PC-3 (cell line): ENCODE data around the gene WDR45. TPM values are rescaled to one million over a fixed set of nuclear protein-coding genes. Genes with fewer than 3 reads are reported as not detected.

Experiments
- ATAC-seq: fragments of 200-7000 bp; cut with Tn5 transposase; 2 replicates; pipeline ENCODE4 v1.9.1; 2020; ENCODE audit warnings: mild to moderate bottlenecking, moderate library complexity
- BruUV-seq: library from RNA; stranded (reverse); fragments of 400-500 nt; replicated peaks from 2 replicates; lab custom pipeline; 2021; lab: Mats Ljungman, UMichigan
- CTCF ChIA-PET: fragments of 300-600 bp; sonication (Branson Sonifier 250); formaldehyde crosslinking; loops from one replicate; lab custom pipeline; 2022; ENCODE audit warnings: antibody characterized with exemption; lab: Charles Lee
- POLR2A ChIA-PET: fragments of 300-600 bp; sonication (Branson Sonifier 250); formaldehyde crosslinking; loops from one replicate; lab custom pipeline; 2022; ENCODE audit warnings: antibody characterized with exemption; ENCODE audit not compliant: unreplicated experiment; lab: Charles Lee
- DNase-seq: peaks from one replicate; pipeline ENCODE4 v3.0.0-alpha.2; 2015
- H2AFZ ChIP-seq: fragments of 300-600 bp; sonication (generic); 2 replicates; pipeline ENCODE4 v1.6.0; 2016; ENCODE audit warnings: antibody characterized with exemption, low read length
- H3F3A ChIP-seq: fragments of 300-600 bp; sonication (generic); one replicate; pipeline ENCODE4 v1.6.0; 2017; ENCODE audit warnings: antibody characterized with exemption, low read length, control low read depth, mild to moderate bottlenecking; ENCODE audit not compliant: unreplicated experiment
- H3K27ac ChIP-seq: fragments of 300-600 bp; sonication (generic); 2 replicates; pipeline ENCODE4 v1.5.1; 2016; ENCODE audit warnings: mild to moderate bottlenecking, low read length
- H3K27me3 ChIP-seq: fragments of 300-600 bp; sonication (generic); 2 replicates; pipeline ENCODE4 v1.6.1; 2016; ENCODE audit warnings: low read length, mixed read lengths
- H3K36me3 ChIP-seq: fragments of 300-600 bp; sonication (generic); 2 replicates; pipeline ENCODE4 v1.6.1; 2016; ENCODE audit warnings: low read depth, mixed run types, low read length, mixed read lengths
- H3K4me1 ChIP-seq: fragments of 300-600 bp; sonication (generic); 2 replicates; pipeline ENCODE4 v1.5.1; 2016; ENCODE audit warnings: low read length; ENCODE audit not compliant: insufficient read depth
- H3K4me2 ChIP-seq: fragments of 300-600 bp; sonication (generic); 2 replicates; pipeline ENCODE4 v1.6.0; 2016; ENCODE audit warnings: low read length
- H3K4me3 ChIP-seq: fragments of 300-600 bp; sonication (generic); 2 replicates; pipeline ENCODE4 v1.5.1; 2016; ENCODE audit warnings: mild to moderate bottlenecking, low read length, mixed read lengths
- H3K79me2 ChIP-seq: fragments of 300-600 bp; sonication (generic); 2 replicates; pipeline ENCODE4 v1.6.1; 2017; ENCODE audit warnings: low read length, mixed read lengths
- H3K9ac ChIP-seq: fragments of 300-600 bp; sonication (generic); 2 replicates; pipeline ENCODE4 v1.6.0; 2016; ENCODE audit warnings: mild to moderate bottlenecking, low read length
- H3K9me2 ChIP-seq: fragments of 300-600 bp; sonication (generic); replicated peaks from 2 replicates; pipeline ENCODE4 v1.6.1; 2016; ENCODE audit warnings: mixed run types, low read length, mixed read lengths
- H3K9me3 ChIP-seq: fragments of 300-600 bp; sonication (generic); 2 replicates; pipeline ENCODE4 v1.6.1; 2016; ENCODE audit warnings: low read length, mixed read lengths
- H4K20me1 ChIP-seq: fragments of 300-600 bp; sonication (generic); 2 replicates; pipeline ENCODE4 v1.6.1; 2016; ENCODE audit warnings: low read length, mixed read lengths
- EZH2 ChIP-seq: fragments of 300-600 bp; sonication (generic); IDR thresholded peaks from one replicate; pipeline ENCODE4 v1.6.1; 2017; ENCODE audit warnings: antibody characterized with exemption, mild to moderate bottlenecking, low read length; ENCODE audit not compliant: unreplicated experiment
- EZH2phosphoT487 ChIP-seq: fragments of 300-600 bp; sonication (generic); IDR thresholded peaks from 2 replicates; pipeline ENCODE4 v1.6.1; 2018; ENCODE audit warnings: mild to moderate bottlenecking, antibody characterized with exemption, low read length, borderline replicate concordance
- intact Hi-C: fragments of 100-400 bp; cut with micrococcal nuclease; formaldehyde crosslinking; loops from 2 replicates; pipeline ENCODE4 v1.9.0; 2023
- total RNA-seq: library from RNA; depleted of rRNA; stranded (reverse); fragments of >200 nt; gene quantifications from 2 replicates; pipeline ENCODE4 v1.2.3, GENCODE V29; 2014
- TF ChIP-seq, protein P1 (sequence below): fragments of 300-600 bp; sonication (generic); conservative IDR thresholded peaks from 2 replicates; pipeline ENCODE4 v1.5.1; 2017; ENCODE audit warnings: antibody characterized with exemption, low read depth, mild to moderate bottlenecking, low read length

WDR45 gene
- total RNA-seq, 1 experiment from 2014 or later = 27.2 TPM

DNA sequence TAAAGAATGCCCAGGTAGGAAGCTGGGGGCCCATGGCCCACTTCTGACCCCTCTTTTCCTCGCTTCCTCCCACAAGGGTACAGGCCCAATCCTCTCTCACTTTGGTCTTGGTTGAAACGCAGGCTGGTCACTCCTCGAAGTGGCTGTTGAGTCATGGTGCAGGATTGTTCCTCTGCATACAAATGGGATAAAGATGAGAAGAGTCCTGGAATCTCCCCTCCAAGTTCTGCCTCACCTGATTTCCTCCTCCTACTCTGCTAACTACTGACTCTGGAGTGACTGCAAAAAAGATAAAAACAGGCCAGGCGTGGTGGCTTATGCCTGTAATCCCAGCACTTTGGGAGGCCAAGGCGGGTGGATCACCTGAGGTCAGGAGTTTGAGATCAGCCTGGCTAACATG, 1.7 kb downstream of the WDR45 start:
- BruUV-seq = no TSS peak
- Histone ChIP-seq H3K4me1 (peaks cover 6% of the 10 kb centered on the region), H3K27me3 (no peaks in the 10 kb centered on the region), H3K9me2 (no peaks in the 10 kb centered on the region), H3K4me3 (no peak overlapping the region), H3K79me2 (no peaks in the 10 kb centered on the region), H3K9me3 (no peaks in the 10 kb centered on the region), H4K20me1 (no peaks in the 10 kb centered on the region), H3K36me3 (no peaks in the 10 kb centered on the region), H2AFZ (no peak overlapping the region), H3K9ac (no peak overlapping the region), H3K27ac (no peak overlapping the region), H3K4me2 (no peak overlapping the region), H3F3A (no peaks in the 10 kb centered on the region)
- DNase-seq (no peak), ATAC-seq (no peak)
- intact Hi-C loops = no loop called here
- no peak for TF ChIP-seq EZH2phosphoT487
- no peak for TF ChIP-seq EZH2
- TF ChIP-seq, protein P1, sequence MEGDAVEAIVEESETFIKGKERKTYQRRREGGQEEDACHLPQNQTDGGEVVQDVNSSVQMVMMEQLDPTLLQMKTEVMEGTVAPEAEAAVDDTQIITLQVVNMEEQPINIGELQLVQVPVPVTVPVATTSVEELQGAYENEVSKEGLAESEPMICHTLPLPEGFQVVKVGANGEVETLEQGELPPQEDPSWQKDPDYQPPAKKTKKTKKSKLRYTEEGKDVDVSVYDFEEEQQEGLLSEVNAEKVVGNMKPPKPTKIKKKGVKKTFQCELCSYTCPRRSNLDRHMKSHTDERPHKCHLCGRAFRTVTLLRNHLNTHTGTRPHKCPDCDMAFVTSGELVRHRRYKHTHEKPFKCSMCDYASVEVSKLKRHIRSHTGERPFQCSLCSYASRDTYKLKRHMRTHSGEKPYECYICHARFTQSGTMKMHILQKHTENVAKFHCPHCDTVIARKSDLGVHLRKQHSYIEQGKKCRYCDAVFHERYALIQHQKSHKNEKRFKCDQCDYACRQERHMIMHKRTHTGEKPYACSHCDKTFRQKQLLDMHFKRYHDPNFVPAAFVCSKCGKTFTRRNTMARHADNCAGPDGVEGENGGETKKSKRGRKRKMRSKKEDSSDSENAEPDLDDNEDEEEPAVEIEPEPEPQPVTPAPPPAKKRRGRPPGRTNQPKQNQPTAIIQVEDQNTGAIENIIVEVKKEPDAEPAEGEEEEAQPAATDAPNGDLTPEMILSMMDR = no peak
- ChIA-PET POLR2A (no interaction called here), CTCF (no interaction called here)

DNA sequence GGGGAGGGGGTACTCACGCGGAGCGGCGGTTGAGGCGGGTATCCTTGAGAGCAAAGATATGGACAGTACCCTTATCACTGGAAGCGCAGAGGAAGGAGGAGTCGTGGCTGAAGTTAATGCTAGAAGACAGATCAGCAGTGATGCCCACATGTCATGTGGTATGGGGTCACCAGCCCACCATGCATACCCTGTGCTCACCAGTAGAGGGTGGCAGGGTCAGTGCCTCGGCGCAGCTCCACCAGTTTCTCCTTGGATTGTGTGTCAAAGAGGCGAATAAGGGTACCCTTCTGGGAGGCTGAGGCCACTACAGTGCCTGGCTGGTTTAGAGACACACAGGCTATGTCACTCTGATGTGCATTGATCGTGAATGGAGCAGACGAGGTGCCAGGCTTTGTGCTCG, 4.3 kb downstream of the WDR45 start:
- no peak overlapping the region for H3K27ac ChIP-seq
- H3K4me3 ChIP-seq = no peak overlapping the region
- no TSS peak for BruUV-seq
- intact Hi-C loops = no loop called here
- no peak overlapping the region for H3K9ac ChIP-seq
- no peaks in the 10 kb centered on the region for H3K36me3 ChIP-seq
- no peaks in the 10 kb centered on the region for H3F3A ChIP-seq
- POLR2A ChIA-PET = no interaction called here
- no peaks in the 10 kb centered on the region for H3K9me3 ChIP-seq
- CTCF ChIA-PET = no interaction called here
- H3K79me2 ChIP-seq = no peaks in the 10 kb centered on the region
- ATAC-seq (no peak), DNase-seq (no peak)
- no peak overlapping the region for H2AFZ ChIP-seq
- H3K4me2 ChIP-seq = no peak overlapping the region
- peaks cover 6% of the 10 kb centered on the region for H3K4me1 ChIP-seq
- no peaks in the 10 kb centered on the region for H3K27me3 ChIP-seq
- no peaks in the 10 kb centered on the region for H4K20me1 ChIP-seq
- no peak for TF ChIP-seq EZH2
- no peak for TF ChIP-seq EZH2phosphoT487
- TF ChIP-seq, protein P1 = no peak
- no peaks in the 10 kb centered on the region for H3K9me2 ChIP-seq

DNA sequence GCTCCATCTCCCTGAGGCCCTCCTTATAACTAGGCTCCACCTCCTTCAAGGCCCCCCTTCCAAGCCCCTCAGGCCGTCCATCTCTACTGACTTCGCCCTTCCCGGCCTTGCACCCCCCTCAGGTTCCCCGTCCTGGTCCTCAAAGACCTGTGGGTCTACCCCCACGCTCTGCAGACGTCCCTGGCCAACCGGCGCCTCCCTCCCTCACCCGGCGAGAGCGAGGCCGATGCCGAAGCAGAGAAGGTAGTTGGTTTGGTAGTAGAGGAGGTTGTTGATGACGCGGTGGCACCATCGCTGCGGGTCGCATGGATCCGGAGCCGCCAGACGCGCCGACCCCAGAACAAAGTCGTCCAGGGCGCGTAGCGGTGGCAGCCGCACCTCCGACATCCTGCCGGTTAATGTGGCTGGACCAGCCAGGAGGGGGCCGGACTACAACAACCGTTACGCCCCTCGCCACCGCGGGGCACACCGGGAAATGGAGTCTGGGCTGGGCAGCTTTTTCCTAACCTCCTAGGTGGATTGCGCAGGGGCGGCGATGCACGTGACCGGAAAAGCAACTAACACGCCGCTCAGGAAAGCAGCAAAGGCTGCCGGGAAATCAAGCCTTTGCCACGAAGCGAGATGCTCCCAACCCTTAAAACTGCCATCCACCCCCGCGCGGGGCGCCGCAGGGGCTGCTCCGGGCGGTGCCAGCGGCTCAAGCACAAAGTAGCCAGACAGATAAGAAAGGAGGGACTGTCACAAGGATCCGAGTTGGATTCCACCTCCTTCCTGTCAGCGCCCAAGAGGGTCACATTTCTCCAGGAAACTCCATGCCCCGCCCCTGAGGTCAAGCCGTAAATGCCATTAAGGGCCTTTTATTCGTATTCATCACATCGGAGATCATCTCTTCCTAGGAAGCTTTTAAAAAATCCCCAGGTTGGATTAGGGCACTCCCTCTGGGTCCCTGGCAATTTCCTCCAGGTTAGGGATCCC, 5.8 kb downstream of the WDR45 start, which contains the start of gene PRAF2:
TSS of gene PRAF2 (minus strand) at position 402 of the 975 bp plus-strand sequence. CDS start at position 387, 15 bp downstream.
- Histone ChIP-seq H3K9ac (no peak within 1 kb of the TSS), H3K79me2 (no peaks in the 10 kb centered on the region), H3K4me1 (no peaks in the 10 kb centered on the region), H3K4me2 (no peak within 1 kb of the TSS), H3K4me3 (no peak within 1 kb of the TSS), H3K9me3 (no peaks in the 10 kb centered on the region), H3K36me3 (no peaks in the 10 kb centered on the region), H4K20me1 (no peaks in the 10 kb centered on the region), H3K27me3 (no peaks in the 10 kb centered on the region), H2AFZ (no peak within 1 kb of the TSS), H3F3A (no peaks in the 10 kb centered on the region), H3K27ac (no peak within 1 kb of the TSS), H3K9me2 (no peaks in the 10 kb centered on the region)
- intact Hi-C loops = no loop called here
- ATAC-seq (no peak), DNase-seq (no peak)
- BruUV-seq = no TSS peak
- ChIA-PET POLR2A (no interaction called here), CTCF (no interaction called here)
- TF ChIP-seq EZH2 = no peak
- no peak for TF ChIP-seq EZH2phosphoT487
- TF ChIP-seq, protein P1 = no peak
